ENCODE data around the gene PLA2G6. TPM values are rescaled to one million over a fixed set of nuclear protein-coding genes. Genes with fewer than 3 reads are reported as not detected.

PLA2G6 gene
- total RNA-seq, 1 donor from 2014 or later = 60.8 TPM

GRCh38 chr22:38141217-38141973 lies 40.2 kb downstream of the PLA2G6 start:
- Histone ChIP-seq H3K4me1 (peaks cover 6% of the 10 kb centered on the region), H3K9me3 (no peaks in the 10 kb centered on the region), H3K36me3 (peaks cover 6% of the 10 kb centered on the region), H3K4me3 (no peak overlapping the region), H3K27ac (no peak overlapping the region), H3K27me3 (ENCODE audit: low read depth) (no peaks in the 10 kb centered on the region)
- no peak for TF ChIP-seq CTCF (IDR thresholded peaks at IDR 0.05)
- no peak for DNase-seq
- intact Hi-C loops (cut with DNase I) = no loop called here
- no peak for ATAC-seq

- H3K27ac ChIP-seq = no peak overlapping the region
- H3K9me3 ChIP-seq = no peaks in the 10 kb centered on the region
- DNase-seq (no peak), ATAC-seq (no peak)
- TF ChIP-seq CTCF (IDR thresholded peaks at IDR 0.05) = no peak
- peaks cover 12% of the 10 kb centered on the region for H3K36me3 ChIP-seq
- H3K27me3 ChIP-seq (ENCODE audit: low read depth) = no peaks in the 10 kb centered on the region
- peaks cover 6% of the 10 kb centered on the region for H3K4me1 ChIP-seq
- H3K4me3 ChIP-seq = no peak overlapping the region
- intact Hi-C loops (cut with DNase I) = no loop called here
These were observed 41.7 kb downstream of the PLA2G6 start for GRCh38 chr22:38139901-38140300.

- no peak for TF ChIP-seq CTCF (IDR thresholded peaks at IDR 0.05)
- ATAC-seq (no peak), DNase-seq (no peak)
- no peaks in the 10 kb centered on the region for H3K9me3 ChIP-seq
- intact Hi-C loops (cut with DNase I) = no loop called here
- H3K4me3 ChIP-seq = no peak overlapping the region
- H3K36me3 ChIP-seq = peaks cover 17% of the 10 kb centered on the region
- peaks cover 6% of the 10 kb centered on the region for H3K4me1 ChIP-seq
- no peaks in the 10 kb centered on the region for H3K27me3 ChIP-seq (ENCODE audit: low read depth)
- no peak overlapping the region for H3K27ac ChIP-seq
These were observed 42.7 kb downstream of the PLA2G6 start for GRCh38 chr22:38138961-38139360.

- Histone ChIP-seq H3K27me3 (ENCODE audit: low read depth) (no peaks in the 10 kb centered on the region), H3K4me1 (peaks cover 1% of the 10 kb centered on the region), H3K4me3 (no peak overlapping the region), H3K9me3 (no peaks in the 10 kb centered on the region), H3K27ac (no peak overlapping the region), H3K36me3 (peaks cover 25% of the 10 kb centered on the region)
- ATAC-seq (no peak), DNase-seq (no peak)
- TF ChIP-seq CTCF (IDR thresholded peaks at IDR 0.05) = no peak
- intact Hi-C loops (cut with DNase I) = no loop called here
These were observed 43.5 kb downstream of the PLA2G6 start for GRCh38 chr22:38137876-38138687.

- no peak for TF ChIP-seq CTCF (IDR thresholded peaks at IDR 0.05)
- H3K27me3 ChIP-seq (ENCODE audit: low read depth) = no peaks in the 10 kb centered on the region
These were observed 45.0 kb downstream of the PLA2G6 start for GRCh38 chr22:38136607-38137006.

More at GRCh38 chr22:38136607-38137006, 45.0 kb downstream of the PLA2G6 start:
- ATAC-seq (no peak), DNase-seq (no peak)
- Histone ChIP-seq H3K9me3 (no peaks in the 10 kb centered on the region), H3K27ac (no peak overlapping the region), H3K4me1 (no peaks in the 10 kb centered on the region), H3K4me3 (no peak overlapping the region), H3K36me3 (peaks cover 37% of the 10 kb centered on the region)
- intact Hi-C loops (cut with DNase I) = no loop called here
